Mammary epithelial cell (primary cell): ENCODE measurements around the gene NLRP6.

Experiments used
- EZH2 ChIP-seq: IDR thresholded peaks from 2 replicates; pipeline ENCODE4 v1.6.1; 2012; ENCODE audit warnings: low read length, inconsistent platforms, borderline replicate concordance
- TF ChIP-seq, protein P1 (sequence below), 2 donors: IDR thresholded peaks in 1 of 2; conservative IDR thresholded peaks in 1 of 2; 2 replicates each; pipeline ENCODE4 v1.5.1; 2011 to 2012; ENCODE audit warnings: inconsistent platforms in 2 of 2, low read length in 2 of 2, mild to moderate bottlenecking in 2 of 2, control low read depth in 1 of 2, low read depth in 1 of 2; ENCODE audit not compliant: insufficient read depth in 1 of 2; ENCODE audit errors: extremely low read depth in 1 of 2

DNA sequence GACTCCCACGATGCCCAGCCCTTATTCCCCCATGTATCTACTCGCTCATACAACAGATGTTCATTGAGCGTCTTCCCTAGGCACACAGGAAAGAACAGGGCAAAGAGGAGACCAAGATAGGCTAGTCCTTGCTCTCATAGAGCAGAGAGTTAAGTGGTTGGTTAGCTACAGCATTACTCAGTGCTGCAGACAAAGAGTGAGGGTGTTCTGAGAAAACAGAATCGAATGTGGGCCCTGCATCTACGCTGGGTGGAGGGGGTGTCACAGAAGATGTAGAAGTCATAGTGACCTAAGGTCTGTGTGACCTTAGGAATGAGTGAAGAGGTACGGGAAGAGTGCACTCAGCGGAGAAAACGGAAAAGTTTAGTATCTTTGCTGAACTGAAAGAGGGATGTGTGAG lies 29.1 kb upstream of the NLRP6 start:
- TF ChIP-seq, protein P1, sequence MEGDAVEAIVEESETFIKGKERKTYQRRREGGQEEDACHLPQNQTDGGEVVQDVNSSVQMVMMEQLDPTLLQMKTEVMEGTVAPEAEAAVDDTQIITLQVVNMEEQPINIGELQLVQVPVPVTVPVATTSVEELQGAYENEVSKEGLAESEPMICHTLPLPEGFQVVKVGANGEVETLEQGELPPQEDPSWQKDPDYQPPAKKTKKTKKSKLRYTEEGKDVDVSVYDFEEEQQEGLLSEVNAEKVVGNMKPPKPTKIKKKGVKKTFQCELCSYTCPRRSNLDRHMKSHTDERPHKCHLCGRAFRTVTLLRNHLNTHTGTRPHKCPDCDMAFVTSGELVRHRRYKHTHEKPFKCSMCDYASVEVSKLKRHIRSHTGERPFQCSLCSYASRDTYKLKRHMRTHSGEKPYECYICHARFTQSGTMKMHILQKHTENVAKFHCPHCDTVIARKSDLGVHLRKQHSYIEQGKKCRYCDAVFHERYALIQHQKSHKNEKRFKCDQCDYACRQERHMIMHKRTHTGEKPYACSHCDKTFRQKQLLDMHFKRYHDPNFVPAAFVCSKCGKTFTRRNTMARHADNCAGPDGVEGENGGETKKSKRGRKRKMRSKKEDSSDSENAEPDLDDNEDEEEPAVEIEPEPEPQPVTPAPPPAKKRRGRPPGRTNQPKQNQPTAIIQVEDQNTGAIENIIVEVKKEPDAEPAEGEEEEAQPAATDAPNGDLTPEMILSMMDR (conservative IDR thresholded peaks at IDR 0.05 in 1 of 2, IDR thresholded peaks at IDR 0.05 in 1 of 2; ENCODE audit: extremely low read depth in 1 of 2, insufficient read depth in 1 of 2, low read depth in 1 of 2, low read length in 2 of 2): no peak
- no peak for TF ChIP-seq EZH2
